Measurements from ENCODE around the gene HTR5A.

- TF ChIP-seq CTCF (IDR thresholded peaks at IDR 0.05) = no peak
- no peak for TF ChIP-seq EP300 (IDR thresholded peaks at IDR 0.05)
- no peak for TF ChIP-seq POLR2A (IDR thresholded peaks at IDR 0.05)
Observed at GRCh38 chr7:155062411-155062810, 7.7 kb upstream of the HTR5A start.
